SU-DHL-6 (cell line): ENCODE results near the gene FAM53A.
"Not testable (repeated sequence)": the region's sequence is repeated elsewhere in the genome, so short reads cannot be mapped to it uniquely, and the experiment has no call there.

Experiments
- H2AFZ ChIP-seq: fragments of 200-600 bp; sonication (generic); 2 replicates; pipeline ENCODE4 v1.6.1; 2014; ENCODE audit warnings: low read depth, mild to moderate bottlenecking, moderate library complexity, mixed read lengths, antibody characterized with exemption, low read length; ENCODE audit not compliant: severe bottlenecking
- H3F3A ChIP-seq: fragments of 200-600 bp; shearing (Covaris generic); 2 replicates; pipeline ENCODE4 v1.6.0; 2016; ENCODE audit warnings: antibody characterized with exemption, mild to moderate bottlenecking; ENCODE audit not compliant: insufficient read depth
- H3K27ac ChIP-seq: fragments of 200-600 bp; sonication (generic); 2 replicates; pipeline ENCODE4 v1.5.1; 2016; ENCODE audit warnings: low read depth, mild to moderate bottlenecking, low read length, moderate library complexity, mixed read lengths
- H3K27me3 ChIP-seq: fragments of 200-600 bp; sonication (generic), shearing (Covaris generic); 2 replicates; pipeline ENCODE4 v1.6.0; 2014; ENCODE audit warnings: mild to moderate bottlenecking, low read length
- H3K36me3 ChIP-seq: fragments of 200-600 bp; sonication (generic); 2 replicates; pipeline ENCODE4 v1.6.1; 2014; ENCODE audit warnings: mild to moderate bottlenecking, low read length, mixed read lengths
- H3K4me2 ChIP-seq: fragments of 300-600, 200-600 bp; shearing (Covaris generic), sonication (generic); 2 replicates; pipeline ENCODE4 v1.6.0; 2014; ENCODE audit warnings: low read length, low read depth, mild to moderate bottlenecking; ENCODE audit not compliant: poor library complexity, severe bottlenecking
- H3K4me3 ChIP-seq: fragments of 200-600 bp; sonication (generic); 2 replicates; pipeline ENCODE4 v1.5.1; 2014; ENCODE audit warnings: antibody characterized with exemption, low read length, mild to moderate bottlenecking, mixed read lengths; ENCODE audit not compliant: insufficient read depth, poor library complexity, severe bottlenecking
- H3K79me2 ChIP-seq: fragments of 200-600 bp; sonication (generic); 2 replicates; pipeline ENCODE4 v1.6.1; 2014; ENCODE audit warnings: mild to moderate bottlenecking, low read length, moderate library complexity; ENCODE audit not compliant: insufficient read depth
- H3K9ac ChIP-seq: fragments of 200-600 bp; sonication (generic); 2 replicates; pipeline ENCODE4 v1.7.0; 2014; ENCODE audit warnings: mild to moderate bottlenecking, low read length
- H3K9me2 ChIP-seq: fragments of 200-600 bp; sonication (generic); replicated peaks from 2 replicates; pipeline ENCODE4 v1.6.1; 2014; ENCODE audit warnings: low read length; ENCODE audit not compliant: insufficient read depth
- H3K9me3 ChIP-seq: fragments of 200-600 bp; sonication (generic); 2 replicates; pipeline ENCODE4 v1.6.1; 2014; ENCODE audit warnings: low read length, mixed read lengths; ENCODE audit not compliant: insufficient read depth
- H4K20me1 ChIP-seq: fragments of 200-600 bp; sonication (generic); 2 replicates; pipeline ENCODE4 v1.6.1; 2014; ENCODE audit warnings: low read depth, mild to moderate bottlenecking, antibody characterized with exemption, low read length, moderate library complexity, mixed read lengths
- EZH2phosphoT487 ChIP-seq: fragments of 200-600 bp; sonication (generic), shearing (Covaris generic); conservative IDR thresholded peaks from 2 replicates; pipeline ENCODE4 v1.6.1; 2018; ENCODE audit warnings: mild to moderate bottlenecking, antibody characterized with exemption, low read length, moderate library complexity, mixed read lengths
- TF ChIP-seq, protein P1 (sequence below): fragments of 200-600 bp; sonication (generic); IDR thresholded peaks from one replicate; pipeline ENCODE4 v1.5.1; 2017; ENCODE audit warnings: antibody characterized with exemption, mild to moderate bottlenecking, low read length, moderate library complexity; ENCODE audit not compliant: insufficient read depth, poor library complexity, severe bottlenecking

FAM53A gene

DNA sequence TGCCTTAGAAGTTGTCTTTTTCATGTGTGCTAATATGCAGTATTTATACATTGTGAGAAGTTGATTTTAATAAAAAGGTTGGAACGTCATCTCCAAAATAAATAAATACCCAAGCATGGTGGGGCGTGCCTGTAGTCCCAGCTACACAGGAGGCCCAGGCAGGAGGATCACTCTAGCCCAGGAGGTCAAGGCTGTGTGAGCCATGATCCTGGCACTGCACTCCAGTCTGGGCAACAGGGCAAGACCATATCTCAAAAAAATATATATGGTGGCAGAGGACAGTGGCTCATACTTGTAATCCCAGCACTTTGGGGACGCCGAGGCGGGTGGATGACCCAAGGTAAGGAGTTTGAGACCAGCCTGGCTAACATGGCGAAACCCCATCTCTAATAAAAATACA is 21.6 kb upstream of the FAM53A start:
- H4K20me1 ChIP-seq = peaks cover 59% of the 10 kb centered on the region
- peaks cover 24% of the 10 kb centered on the region for H3F3A ChIP-seq
- no peak overlapping the region for H3K9ac ChIP-seq
- no peak overlapping the region for H3K4me2 ChIP-seq
- H3K27ac ChIP-seq = no peak overlapping the region
- H3K4me3 ChIP-seq = no peak overlapping the region
- H3K79me2 ChIP-seq = peaks cover 96% of the 10 kb centered on the region
- peaks cover 49% of the 10 kb centered on the region for H3K36me3 ChIP-seq
- no peaks in the 10 kb centered on the region for H3K9me2 ChIP-seq
- no peak overlapping the region for H2AFZ ChIP-seq
- no peak for TF ChIP-seq EZH2phosphoT487
- TF ChIP-seq, protein P1, sequence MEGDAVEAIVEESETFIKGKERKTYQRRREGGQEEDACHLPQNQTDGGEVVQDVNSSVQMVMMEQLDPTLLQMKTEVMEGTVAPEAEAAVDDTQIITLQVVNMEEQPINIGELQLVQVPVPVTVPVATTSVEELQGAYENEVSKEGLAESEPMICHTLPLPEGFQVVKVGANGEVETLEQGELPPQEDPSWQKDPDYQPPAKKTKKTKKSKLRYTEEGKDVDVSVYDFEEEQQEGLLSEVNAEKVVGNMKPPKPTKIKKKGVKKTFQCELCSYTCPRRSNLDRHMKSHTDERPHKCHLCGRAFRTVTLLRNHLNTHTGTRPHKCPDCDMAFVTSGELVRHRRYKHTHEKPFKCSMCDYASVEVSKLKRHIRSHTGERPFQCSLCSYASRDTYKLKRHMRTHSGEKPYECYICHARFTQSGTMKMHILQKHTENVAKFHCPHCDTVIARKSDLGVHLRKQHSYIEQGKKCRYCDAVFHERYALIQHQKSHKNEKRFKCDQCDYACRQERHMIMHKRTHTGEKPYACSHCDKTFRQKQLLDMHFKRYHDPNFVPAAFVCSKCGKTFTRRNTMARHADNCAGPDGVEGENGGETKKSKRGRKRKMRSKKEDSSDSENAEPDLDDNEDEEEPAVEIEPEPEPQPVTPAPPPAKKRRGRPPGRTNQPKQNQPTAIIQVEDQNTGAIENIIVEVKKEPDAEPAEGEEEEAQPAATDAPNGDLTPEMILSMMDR = no peak
- no peaks in the 10 kb centered on the region for H3K9me3 ChIP-seq
- H3K27me3 ChIP-seq = no peaks in the 10 kb centered on the region

- Histone ChIP-seq H3K36me3 (peaks cover 63% of the 10 kb centered on the region), H2AFZ (no peak overlapping the region), H3K4me2 (no peak overlapping the region), H3K9ac (no peak overlapping the region), H3K4me3 (no peak overlapping the region), H3K9me2 (no peaks in the 10 kb centered on the region), H3K9me3 (no peaks in the 10 kb centered on the region), H3K27me3 (no peaks in the 10 kb centered on the region), H3K79me2 (peaks cover 96% of the 10 kb centered on the region), H3F3A (peaks cover 35% of the 10 kb centered on the region), H3K27ac (no peak overlapping the region), H4K20me1 (peaks cover 63% of the 10 kb centered on the region)
- no peak for TF ChIP-seq EZH2phosphoT487
- TF ChIP-seq, protein P1 = no peak
Observed at GRCh38 chr4:1703867-1704266, 19.8 kb upstream of the FAM53A start.

GRCh38 chr4:1701671-1702070 is 17.6 kb upstream of the FAM53A start:
- H2AFZ ChIP-seq, H3K9ac ChIP-seq, H3K27ac ChIP-seq, H3K4me3 ChIP-seq, H3K27me3 ChIP-seq, H3K9me3 ChIP-seq, H3K4me2 ChIP-seq, H3K9me2 ChIP-seq: not testable (repeated sequence)
- peaks cover 54% of the 10 kb centered on the region for H4K20me1 ChIP-seq
- H3K36me3 ChIP-seq = peaks cover 65% of the 10 kb centered on the region
- peaks cover 82% of the 10 kb centered on the region for H3K79me2 ChIP-seq
- H3F3A ChIP-seq = peaks cover 35% of the 10 kb centered on the region

DNA sequence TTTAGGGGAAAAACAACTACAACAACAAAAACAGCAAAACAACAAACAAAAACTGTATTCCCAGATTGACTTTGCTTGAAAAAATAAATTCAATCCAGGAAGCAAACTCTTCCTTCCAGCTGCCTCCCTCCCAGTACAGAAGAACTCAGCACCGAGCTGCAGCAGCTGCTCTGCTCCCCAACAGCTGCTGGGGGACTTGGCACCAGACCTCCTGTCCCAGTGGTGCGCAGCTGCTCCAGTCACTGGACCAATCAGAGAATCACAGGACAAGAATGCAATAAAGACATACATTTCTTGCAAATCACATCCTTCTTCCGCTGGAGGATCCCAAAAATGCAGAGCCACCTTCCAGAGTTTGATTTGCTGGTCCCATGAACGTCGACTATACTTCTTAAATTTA is 11.8 kb upstream of the FAM53A start:
- H2AFZ ChIP-seq = no peak overlapping the region
- no peak overlapping the region for H3K27ac ChIP-seq
- H3K27me3 ChIP-seq = no peaks in the 10 kb centered on the region
- TF ChIP-seq EZH2phosphoT487 = no peak
- TF ChIP-seq, protein P1 = no peak
- peaks cover 18% of the 10 kb centered on the region for H4K20me1 ChIP-seq
- no peak overlapping the region for H3K4me3 ChIP-seq
- H3K9me2 ChIP-seq = no peaks in the 10 kb centered on the region
- no peak overlapping the region for H3K9ac ChIP-seq
- H3K79me2 ChIP-seq = peaks cover 24% of the 10 kb centered on the region
- no peak overlapping the region for H3K4me2 ChIP-seq
- no peaks in the 10 kb centered on the region for H3K9me3 ChIP-seq
- peaks cover 60% of the 10 kb centered on the region for H3K36me3 ChIP-seq
- peaks cover 53% of the 10 kb centered on the region for H3F3A ChIP-seq
